Activated gamma-delta T cell treated with anti-CD3 and anti-CD28 coated beads, Interleukin-2, amount 50 U/mL, for 16 hours (primary cell): ENCODE data around the gene RAB15.

Experiments
- DNase-seq: peaks from one replicate; pipeline ENCODE4 v3.0.0-alpha.2; 2020; ENCODE audit warnings: low read depth

Gene RAB15

DNA sequence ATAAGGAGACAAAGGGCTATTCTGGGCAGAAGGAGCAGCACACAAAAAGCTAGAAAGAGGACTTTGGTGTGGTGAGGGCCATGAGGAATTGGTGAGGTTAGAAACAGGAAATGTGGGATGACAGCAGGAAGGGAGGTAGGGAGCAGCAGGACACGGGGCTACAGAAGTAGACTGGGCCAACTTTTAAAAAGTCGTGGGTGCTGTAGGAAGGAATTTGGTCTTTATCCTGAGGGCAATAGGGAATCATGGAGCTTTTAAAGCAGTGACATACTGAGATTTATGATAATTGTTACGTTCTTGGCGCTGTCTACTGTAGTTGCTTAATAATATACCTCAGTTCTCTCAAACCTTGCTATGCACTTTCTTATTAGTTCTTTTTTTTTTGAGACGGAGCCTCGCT, 66.1 kb downstream of the RAB15 start:
- DNase-seq: no peak

DNA sequence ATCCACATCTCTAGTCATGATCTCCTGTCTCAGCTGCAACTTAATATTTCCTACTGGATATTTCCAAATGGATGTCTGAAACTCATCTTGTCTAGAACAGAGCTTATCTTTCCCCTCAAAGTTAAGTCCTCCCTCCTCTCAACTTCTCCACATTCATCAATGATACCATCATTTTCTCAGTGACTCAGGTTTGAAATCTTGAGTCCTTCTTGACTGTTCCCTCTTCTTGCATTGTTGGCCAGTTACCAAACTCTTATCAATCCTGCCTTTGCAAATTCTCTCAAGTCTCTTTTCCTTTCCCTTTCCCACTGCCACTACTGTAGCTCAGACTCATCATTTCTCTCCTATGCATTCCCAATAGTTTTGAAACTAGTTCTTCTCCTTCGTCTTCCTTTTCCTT, 72.2 kb downstream of the RAB15 start:
- no peak for DNase-seq
